Measurements from ENCODE around the gene APC2.

The APC2 gene

DNA sequence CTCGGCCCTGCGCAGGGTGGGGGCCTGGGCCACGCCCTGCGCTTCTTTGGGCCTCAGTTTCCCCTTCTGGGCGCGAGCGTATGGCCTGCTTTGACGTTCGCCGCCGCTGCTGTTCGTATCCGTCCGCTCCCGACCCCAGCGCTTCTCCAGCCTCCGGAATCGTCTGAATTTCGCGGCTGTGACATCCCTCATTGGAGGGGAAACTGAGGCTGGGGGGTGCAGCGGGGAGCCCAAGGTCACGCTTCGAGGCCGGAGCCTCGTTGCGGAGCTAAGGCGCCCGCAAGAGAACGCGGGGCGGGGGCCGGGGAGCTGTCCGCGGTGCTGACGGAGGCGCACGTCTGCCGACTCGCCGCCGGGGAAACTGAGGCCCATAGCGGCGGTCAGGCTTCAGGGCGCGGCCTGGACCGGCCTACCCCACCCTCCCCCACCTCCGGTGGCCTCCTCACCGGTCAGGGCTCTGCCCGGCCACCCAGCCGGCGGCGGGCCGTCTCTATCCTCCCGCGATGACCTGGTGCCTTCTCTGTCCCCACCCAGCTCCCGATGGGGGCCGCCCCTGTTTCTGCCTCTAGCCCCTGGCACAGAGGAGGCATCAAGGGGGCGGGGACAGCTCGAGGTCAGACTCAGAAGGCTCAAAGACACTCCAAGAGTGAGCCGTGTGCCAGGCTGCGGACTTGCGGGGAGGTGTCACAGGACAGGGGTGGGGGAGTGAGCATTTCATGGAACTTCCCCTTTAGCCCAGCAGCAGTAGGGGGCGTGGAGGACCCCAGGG lies 3.0 kb upstream of the APC2 start:
- DNase-seq (ENCODE audit: low read depth in 1 of 2, low spot score in 1 of 2): no peak

DNA sequence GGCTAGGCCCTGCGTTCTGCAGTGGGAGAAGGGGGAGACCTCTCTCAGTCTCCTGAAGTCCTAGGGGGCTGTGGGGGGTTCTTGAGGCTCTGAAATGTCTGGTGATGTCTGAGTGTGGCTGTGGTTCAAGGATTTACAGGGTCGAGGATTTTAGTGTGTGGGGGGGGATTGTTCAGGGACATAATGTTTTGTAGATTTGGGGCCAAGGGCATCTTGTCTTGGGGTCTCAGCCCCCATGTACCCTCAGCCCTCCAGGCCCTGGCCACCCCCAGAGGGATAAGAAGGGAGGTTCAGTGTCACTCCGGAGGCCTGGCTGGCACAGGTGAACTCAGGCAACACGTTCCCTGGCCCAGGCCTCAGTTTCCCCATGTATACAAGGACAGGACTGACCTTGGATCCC lies 2.4 kb upstream of the APC2 start:
- no peak for DNase-seq (ENCODE audit: low read depth in 1 of 2, low spot score in 1 of 2)

DNA sequence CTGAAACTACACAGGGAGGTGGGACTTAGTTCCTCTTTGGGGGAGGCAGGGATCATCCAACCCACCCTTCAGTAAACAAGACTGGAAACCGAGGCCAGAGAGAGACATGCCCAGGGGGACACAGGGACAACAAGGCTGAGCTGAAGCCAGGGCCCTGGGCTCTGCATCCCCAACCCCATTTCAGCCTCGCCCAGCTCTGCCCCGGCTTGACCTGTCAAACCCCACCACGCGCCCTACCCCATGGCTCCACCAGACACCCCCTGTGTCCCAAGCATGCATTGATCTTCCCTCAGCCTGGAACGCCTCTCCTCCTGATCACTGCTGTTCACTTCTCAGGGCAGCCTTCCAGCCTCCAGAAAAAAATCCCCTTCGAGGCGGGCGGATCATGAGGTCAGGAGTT lies 2.0 kb upstream of the APC2 start:
- DNase-seq (ENCODE audit: low read depth in 1 of 2, low spot score in 1 of 2): no peak

DNA sequence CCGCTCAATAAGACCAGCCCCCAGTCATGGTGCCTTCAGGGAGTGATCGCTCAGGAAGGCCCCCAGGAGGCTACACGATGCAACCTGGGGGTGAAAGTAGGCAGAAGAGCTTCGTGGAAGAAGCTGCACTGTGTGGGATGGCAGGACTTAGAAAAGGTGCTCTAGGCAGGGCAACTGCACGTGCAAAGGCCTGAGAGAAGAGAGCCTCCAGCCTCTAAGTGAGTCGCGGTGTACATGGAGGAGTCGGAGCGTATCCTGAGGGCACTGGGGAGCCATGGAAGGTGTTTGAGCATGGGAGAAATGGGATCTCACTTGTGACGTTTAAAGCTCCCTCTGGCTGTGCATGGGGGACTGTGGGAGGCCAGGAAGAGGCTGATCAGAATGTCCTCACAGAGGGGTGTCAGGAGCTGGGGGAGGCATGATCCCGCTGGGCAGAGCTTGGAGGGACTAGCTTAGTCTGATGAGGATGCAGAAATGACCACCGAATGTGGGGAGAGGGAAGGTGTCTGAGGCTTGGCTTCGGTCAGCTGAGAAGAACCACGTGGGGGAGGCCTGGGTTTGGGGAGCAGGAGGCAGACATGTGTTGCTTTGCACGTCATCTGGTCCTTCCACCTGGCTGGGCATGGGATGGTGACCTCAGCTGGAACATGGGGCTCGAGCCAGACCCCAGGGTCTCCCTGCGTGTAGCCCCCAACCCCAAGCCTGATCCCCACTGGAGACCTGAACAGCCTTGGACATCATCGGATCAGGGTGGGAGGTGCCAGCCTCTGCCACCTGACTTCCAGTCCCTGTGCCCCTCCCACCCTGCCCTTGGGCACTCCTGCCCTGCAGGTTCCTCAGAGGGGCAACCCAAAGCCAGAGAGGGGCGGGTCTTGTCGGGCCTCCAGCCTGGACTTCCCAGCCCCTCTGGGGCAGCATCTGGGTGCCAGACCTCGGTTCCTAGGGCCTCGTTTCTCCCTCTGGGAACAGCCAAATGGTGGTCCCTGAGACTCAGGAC lies 1.1 kb downstream of the APC2 start:
- DNase-seq (ENCODE audit: low read depth in 1 of 2, low spot score in 1 of 2): no peak

DNA sequence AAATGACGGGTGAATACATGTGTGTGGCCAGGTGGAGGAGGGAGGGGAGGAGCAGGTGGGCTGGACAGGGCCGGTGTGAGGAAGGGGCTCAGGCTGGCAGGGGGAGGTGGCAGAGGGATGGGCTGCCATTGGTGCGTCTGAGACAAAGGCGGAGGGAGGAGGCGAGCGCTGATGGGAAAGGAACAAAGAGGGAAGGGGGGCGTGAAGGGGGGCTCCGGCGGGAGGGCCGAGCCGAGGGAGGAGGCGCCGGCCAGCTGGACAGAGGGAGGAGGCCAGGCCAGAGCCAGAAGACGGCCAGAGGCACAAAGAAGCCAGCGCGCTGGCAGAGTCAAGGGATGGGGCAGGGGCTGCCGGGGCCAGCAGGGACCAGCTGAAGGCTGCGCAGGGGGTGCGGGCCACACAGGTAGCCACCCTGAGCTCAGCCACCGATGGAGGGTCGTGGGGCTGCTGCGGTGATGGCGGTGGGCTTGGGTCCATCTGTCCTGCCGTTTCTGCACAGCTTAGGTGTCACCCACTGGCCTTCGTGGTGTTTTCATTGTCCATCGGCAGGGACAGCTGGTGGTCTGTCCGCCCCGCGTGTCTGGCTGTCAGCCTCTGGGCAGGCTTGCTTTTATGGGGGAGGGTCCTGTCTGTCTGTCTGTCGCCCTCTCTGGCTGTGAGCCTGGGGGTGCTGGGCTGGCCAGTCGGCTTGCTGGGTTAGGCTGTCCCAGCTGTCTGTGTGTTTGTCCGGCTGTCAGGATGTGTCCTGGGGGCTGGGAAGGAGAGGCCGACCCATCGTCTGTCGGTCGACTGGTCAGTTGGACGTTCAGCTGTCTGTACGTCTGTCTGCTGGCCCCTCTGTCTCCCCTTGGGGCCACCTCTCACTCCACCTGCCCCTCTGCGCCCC lies 2.2 kb downstream of the APC2 start:
- no peak for DNase-seq (ENCODE audit: low read depth in 1 of 2, low spot score in 1 of 2)

DNA sequence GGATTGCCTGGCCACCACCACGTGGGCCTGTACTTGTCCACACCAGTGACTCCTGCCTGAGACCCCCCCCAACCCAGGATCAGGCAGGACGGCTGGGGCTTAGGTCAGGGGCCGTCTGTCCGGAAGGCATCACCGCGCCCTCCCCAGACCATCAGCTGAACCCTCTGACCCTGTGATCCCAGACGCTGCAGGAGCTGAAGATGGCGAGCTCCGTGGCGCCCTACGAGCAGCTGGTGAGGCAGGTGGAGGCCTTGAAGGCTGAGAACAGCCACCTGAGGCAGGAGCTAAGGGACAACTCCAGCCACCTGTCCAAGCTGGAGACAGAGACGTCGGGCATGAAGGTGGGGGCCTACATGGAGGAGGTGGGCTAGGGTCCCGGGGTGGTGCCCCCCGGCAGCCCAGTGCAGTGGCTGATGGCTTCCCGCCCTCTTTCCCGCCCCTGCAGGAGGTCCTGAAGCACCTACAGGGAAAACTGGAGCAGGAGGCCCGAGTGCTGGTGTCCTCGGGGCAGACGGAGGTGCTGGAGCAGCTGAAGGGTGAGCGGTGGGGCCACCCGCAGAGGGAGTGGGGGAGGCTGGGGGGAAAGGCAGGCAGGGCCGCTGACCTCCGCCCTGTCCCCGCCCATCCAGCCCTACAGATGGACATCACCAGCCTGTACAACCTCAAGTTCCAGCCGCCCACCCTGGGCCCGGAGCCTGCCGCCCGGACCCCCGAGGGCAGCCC lies 3.0 kb downstream of the APC2 start:
- DNase-seq (ENCODE audit: low read depth in 1 of 2, low spot score in 1 of 2): no peak

DNA sequence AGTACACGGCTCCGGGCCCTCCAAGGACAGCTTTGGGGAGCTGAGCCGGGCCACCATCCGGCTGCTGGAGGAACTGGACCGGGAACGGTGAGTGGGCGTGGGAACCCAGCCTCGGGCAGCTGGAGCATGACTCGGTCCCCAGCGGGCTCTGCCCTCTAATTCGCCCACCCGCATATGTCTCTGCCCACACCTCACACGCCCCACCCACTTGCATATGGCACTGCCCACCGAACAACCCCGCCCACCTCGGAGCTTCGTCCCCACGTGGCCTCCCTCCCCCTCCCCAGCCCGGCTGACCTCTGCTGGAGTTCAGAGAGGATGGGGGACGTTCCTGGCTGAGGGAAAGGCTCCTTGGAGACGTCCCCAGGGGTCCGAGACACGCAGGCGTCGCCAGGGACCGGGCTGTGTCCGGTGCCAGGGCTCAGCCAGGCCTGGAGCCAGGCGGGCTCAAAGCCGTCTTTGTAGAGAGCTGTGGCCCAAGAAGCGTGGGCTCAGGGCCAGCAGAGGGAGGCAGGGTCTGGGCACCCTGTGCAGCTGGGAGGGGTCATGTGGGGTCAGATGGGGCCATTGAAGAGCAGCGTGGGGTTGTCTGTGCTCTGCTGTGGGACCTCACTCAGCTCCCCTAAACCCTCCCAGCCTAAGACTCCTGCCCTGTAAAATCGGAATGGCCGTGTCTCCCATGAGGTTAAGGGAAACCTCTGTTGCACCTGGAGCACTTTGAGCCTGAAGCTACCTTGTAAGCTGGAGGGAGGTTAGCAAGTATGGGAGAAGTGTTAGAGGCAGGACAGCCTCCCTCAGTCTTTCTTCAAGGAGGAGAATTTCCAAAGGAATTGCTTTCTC lies 3.8 kb downstream of the APC2 start:
- DNase-seq (ENCODE audit: low read depth in 1 of 2, low spot score in 1 of 2): no peak

DNA sequence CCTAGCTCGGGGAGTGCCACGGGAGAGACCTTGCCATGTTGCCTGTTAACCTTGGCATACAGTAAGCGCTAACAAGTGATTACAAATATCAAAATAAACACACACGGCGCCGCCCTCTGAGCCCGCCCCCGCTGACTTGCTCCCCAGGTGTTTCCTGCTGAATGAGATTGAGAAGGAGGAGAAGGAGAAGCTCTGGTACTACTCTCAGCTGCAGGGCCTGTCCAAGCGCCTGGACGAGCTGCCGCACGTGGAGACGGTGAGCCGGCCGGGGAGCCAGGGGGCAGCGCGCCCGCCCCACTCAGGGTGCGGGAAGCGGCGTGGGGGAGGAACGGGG lies 5.0 kb downstream of the APC2 start:
- DNase-seq (ENCODE audit: low read depth in 1 of 2, low spot score in 1 of 2): no peak

DNA sequence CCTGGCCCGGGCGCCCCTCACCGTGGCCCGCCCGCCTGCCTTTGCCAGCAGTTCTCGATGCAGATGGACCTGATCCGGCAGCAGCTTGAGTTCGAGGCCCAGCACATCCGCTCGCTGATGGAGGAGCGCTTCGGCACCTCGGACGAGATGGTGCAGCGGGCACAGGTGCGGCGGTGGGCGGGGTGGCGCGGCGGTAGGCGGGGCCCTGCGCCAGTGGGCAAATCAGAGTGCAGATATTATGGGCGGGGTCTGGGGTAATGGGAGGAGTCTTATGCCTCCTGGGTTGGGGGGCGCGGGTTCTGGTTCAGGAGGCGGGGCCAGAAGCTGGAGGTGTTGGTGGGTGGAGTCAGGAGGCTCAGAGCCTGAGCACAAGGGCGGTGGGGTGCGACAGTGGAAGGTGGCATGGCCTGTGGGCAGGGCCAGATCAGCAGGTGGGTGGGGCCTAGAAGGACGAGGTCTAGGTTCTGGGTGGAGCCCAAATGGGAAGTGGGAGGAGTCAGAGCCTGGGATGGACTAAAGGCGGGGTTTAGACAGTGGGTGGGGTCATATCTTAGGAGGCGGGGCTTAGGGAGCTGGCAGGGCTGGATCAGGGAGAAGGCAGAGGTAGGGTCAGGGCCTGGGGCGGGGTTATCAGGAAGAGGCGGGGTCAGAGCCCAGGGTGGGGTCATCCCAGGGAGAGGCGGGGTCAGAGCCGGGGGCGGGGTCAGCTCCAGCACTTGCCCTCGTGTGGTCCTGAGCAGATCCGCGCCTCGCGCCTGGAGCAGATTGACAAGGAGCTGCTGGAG lies 5.6 kb downstream of the APC2 start:
- no peak for DNase-seq (ENCODE audit: low read depth in 1 of 2, low spot score in 1 of 2)

DNA sequence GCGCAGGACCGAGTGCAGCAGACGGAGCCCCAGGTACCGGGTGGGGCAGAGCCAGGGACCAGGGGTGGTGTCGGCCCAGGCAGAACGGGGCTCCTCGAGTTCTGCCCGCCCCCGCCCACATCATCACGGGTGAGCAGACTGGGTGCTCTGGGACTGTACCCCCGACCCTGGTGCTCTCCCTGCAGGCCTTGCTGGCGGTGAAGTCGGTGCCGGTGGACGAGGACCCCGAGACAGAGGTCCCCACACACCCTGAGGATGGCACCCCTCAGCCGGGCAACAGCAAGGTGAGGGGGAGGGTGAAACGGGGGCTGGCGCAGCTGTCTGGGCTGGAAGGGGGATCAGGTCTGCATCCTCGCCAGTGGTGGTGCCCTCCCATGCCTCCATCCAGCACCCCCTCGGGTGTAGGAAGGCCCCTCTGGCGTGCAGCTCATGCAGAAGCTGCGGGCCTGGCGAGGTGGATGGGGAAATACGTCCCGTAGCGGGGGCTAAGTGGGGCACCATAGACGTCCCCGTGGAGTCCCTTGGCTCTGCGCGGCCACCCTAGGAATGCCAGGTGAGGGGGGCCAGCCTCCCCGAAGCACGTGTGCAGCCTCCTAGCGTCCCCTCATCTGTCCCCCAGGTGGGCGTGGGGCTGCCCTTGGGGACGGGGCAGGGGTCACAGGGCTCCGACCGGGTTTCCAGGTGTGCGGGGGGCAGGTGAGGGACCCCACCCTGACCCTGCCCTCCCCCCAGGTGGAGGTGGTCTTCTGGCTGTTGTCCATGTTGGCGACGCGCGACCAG lies 6.4 kb downstream of the APC2 start:
- no peak for DNase-seq (ENCODE audit: low read depth in 1 of 2, low spot score in 1 of 2)

DNA sequence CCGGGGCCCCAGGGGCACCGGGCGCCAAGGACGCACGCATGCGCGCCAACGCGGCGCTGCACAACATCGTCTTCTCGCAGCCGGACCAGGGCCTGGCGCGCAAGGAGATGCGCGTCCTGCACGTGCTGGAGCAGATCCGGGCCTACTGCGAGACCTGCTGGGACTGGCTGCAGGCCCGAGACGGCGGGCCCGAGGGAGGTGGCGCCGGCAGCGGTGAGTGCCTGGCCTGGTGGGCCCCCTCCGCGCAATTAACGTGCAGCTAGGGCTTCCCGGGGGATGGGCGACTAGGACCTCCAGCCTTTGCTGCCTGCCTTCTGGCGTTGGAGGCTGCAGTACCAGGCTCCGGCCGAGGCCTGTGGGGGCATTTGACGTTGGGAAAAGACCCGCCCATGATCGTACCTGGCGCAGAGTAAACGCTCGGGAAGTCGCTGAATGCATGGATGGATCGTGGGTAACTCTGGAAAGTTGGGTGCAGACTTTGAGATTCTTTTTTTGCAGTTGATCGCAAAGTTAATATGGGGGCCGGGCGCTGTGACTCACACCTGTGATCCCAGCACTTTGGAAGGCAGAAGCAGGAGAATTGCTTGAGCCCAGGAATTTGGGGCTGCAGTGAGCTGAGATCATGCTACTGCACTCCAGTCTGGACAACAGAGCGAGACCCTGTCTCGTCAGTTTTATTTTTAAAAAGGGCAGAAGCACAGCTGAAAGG lies 7.3 kb downstream of the APC2 start:
- DNase-seq (ENCODE audit: low read depth in 1 of 2, low spot score in 1 of 2): no peak

DNA sequence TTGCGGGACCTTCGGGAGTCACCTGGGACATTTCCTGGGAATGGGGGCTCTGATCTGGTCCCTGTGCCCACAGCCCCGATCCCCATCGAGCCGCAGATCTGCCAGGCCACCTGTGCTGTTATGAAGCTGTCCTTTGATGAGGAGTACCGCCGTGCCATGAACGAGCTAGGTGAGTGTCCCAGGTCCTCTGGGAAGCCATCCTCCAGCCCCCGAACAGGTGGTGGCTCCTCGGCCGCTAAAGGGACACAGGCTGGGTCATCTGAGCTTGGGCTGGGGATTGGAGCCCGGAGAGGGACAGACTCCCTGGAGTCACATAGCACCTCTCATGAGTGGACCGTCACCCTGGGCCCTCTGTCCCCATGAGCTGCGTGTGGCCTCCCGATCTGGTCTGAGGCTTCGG lies 8.0 kb downstream of the APC2 start:
- no peak for DNase-seq (ENCODE audit: low read depth in 1 of 2, low spot score in 1 of 2)

DNA sequence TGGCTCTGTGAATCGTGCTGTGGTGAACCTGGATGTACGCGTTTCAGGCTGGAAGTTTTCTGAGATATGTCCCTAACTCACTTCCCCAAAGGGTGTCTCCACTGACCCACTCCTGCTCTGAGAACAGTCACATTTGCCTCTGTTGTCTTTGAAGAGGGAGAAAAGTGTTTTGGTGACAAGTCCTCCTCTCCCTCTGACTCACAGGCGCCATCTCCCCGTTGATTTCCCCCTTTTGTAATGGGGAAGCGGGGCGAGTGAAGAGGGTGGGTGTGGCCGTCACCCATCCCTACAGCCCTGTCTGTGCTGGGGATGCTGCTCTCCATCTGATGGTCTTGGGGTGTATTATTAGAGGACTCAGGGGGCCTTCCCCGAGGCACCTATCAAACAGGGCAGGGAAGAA lies 9.6 kb downstream of the APC2 start:
- no peak for DNase-seq (ENCODE audit: low read depth in 1 of 2, low spot score in 1 of 2)

DNA sequence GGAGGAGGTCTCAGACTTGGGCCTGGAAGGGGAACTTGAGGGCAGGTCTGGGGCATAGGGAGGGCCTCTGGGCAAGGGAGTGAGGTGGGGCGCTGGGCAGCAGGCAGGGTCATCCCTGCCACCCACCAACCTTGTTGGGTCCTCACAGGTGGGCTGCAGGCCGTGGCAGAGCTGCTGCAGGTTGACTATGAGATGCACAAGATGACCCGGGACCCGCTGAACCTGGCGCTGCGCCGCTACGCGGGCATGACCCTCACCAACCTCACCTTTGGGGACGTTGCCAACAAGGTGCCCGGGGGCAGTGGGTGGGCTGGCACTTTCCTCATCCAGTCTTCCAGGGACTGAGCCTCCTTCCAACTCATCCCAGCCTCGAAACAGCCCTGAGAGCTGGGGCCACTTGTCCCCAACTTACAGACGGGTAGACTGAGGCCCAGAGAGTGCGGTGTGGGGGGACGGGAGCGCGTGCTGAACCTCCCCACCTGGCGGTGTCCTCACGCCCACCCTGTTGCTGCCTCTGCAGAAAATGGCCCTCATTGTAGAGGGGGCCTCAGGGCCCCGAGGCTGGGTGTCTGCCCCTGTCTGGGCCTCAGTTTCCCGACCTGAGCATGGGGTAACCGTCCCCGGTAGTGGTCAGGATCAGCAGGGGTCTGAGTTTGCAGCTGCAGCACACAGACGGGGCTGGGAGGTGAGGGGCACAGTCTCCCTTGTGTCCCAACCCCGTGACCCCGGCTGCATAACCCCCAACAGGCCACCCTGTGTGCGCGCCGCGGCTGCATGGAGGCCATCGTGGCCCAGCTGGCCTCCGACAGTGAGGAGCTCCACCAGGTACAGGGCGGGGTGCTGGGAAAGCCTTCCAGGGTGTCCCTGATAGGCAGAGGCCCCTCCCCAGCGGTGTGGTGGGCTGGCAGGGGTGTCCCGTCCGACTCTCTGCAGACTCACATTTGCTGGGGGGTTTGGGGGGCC lies 10.4 kb downstream of the APC2 start:
- DNase-seq (ENCODE audit: low read depth in 1 of 2, low spot score in 1 of 2): no peak

DNA sequence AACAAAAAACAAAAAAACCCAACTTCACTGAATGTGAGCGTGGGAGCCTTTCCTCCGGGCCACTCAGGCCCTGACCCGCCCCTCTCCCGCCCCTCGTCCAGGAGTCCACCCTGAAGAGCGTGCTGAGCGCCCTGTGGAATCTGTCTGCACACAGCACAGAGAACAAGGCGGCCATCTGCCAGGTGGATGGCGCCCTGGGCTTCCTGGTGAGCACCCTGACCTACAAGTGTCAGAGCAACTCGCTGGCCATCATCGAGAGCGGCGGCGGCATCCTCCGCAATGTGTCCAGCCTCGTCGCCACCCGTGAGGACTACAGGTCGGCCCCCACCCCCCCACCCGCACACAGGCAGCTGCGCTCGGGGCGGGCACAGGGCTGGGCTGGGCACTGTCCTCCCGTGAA lies 11.9 kb downstream of the APC2 start:
- DNase-seq (ENCODE audit: low read depth in 1 of 2, low spot score in 1 of 2): no peak

DNA sequence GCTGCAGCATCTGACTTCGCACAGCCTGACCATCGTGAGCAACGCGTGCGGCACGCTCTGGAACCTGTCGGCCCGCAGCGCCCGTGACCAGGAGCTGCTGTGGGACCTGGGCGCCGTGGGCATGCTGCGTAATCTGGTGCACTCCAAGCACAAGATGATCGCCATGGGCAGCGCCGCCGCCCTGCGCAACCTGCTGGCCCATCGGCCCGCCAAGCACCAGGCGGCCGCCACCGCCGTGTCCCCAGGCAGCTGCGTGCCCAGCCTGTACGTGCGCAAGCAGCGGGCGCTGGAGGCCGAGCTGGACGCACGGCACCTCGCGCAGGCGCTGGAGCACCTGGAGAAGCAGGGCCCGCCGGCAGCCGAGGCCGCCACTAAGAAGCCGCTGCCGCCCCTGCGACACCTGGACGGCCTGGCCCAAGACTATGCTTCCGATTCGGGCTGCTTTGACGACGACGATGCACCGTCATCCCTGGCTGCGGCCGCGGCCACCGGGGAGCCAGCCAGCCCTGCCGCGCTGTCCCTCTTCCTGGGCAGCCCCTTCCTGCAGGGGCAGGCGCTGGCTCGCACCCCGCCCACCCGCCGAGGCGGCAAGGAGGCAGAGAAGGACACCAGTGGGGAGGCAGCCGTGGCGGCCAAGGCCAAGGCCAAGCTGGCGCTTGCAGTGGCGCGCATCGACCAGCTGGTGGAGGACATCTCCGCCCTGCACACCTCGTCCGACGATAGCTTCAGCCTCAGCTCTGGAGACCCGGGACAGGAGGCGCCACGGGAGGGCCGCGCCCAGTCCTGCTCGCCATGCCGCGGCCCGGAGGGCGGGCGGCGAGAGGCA lies 15.5 kb downstream of the APC2 start:
- no peak for DNase-seq (ENCODE audit: low read depth in 1 of 2, low spot score in 1 of 2)
